Kidney epithelial cell (primary cell): ENCODE measurements around the gene TIPARP. TPM values are rescaled to one million over a fixed set of nuclear protein-coding genes. Genes with fewer than 3 reads are reported as not detected.

Source experiments
- DNase-seq: peaks from one replicate; pipeline ENCODE4 v3.0.0-alpha.2; 2010; ENCODE audit warnings: low read depth
- H3K27me3 ChIP-seq: 2 replicates; pipeline ENCODE4 v1.6.0; 2011; ENCODE audit warnings: low read length; ENCODE audit not compliant: control insufficient read depth, insufficient read depth
- H3K36me3 ChIP-seq: 2 replicates; pipeline ENCODE4 v1.5.1; 2011; ENCODE audit warnings: low read length; ENCODE audit not compliant: control insufficient read depth, insufficient read depth
- H3K4me3 ChIP-seq: 2 replicates; pipeline ENCODE4 v1.5.1; 2011; ENCODE audit warnings: low read depth, mild to moderate bottlenecking, control low read depth, low read length
- total RNA-seq: library from RNA; depleted of rRNA; stranded (reverse); fragments of >200 nt; gene quantifications from 2 replicates; pipeline ENCODE4 v1.2.3, GENCODE V29; 2015
- TF ChIP-seq, protein P1 (sequence below): IDR thresholded peaks from 2 replicates; pipeline ENCODE4 v1.5.1; 2011; ENCODE audit warnings: mild to moderate bottlenecking, moderate library complexity, low read length, control low read depth, inconsistent platforms; ENCODE audit not compliant: insufficient read depth, poor library complexity, severe bottlenecking

The TIPARP gene
- total RNA-seq, 1 donor from 2014 or later, result 26.2 TPM

DNA sequence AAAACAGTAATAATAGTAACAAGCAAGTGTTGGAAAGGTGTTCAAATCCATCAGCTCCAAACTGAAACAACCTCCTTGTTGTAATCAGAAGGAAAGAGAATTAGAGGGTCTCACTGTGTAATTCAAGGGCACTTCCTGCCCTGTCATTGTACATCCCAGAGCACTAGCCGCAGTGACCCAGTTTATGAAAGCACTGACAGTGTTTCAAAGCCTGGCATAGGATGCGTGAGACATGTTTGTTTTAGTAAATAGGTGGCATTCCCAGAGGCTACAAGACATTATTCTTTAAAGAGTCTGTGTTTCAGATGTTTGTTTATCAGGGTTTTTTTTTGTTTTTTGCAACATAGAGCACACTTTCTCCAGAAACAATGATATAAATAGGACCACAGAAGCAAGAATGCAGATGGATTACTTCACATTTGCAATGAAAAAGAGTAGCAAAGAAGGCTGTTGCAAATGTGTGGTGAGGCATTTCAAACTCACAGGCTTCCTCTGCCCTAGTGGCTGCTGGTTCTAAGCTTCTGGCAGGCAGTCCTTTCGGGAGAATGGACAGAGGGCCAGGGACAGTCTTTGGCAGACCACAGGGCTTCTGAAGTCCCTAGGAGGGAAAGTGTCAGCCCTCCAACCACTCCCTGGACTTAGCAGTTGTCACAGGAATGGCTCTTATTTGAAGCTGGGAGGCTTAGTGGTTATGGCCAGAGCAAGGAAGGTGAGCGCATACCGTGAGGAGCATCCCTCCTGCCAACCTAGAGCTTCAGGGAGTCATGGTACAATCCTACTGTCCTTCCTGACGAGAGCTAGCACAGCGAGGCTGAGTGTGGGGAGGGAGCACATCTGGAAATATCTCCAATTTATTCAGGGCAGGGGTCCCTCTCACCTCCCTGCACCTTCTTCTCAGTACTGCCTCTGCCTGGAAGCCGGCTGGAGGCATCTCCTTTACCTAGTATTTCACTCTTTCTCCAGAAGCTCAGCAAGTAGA lies 31.4 kb upstream of the TIPARP start:
- TF ChIP-seq, protein P1, sequence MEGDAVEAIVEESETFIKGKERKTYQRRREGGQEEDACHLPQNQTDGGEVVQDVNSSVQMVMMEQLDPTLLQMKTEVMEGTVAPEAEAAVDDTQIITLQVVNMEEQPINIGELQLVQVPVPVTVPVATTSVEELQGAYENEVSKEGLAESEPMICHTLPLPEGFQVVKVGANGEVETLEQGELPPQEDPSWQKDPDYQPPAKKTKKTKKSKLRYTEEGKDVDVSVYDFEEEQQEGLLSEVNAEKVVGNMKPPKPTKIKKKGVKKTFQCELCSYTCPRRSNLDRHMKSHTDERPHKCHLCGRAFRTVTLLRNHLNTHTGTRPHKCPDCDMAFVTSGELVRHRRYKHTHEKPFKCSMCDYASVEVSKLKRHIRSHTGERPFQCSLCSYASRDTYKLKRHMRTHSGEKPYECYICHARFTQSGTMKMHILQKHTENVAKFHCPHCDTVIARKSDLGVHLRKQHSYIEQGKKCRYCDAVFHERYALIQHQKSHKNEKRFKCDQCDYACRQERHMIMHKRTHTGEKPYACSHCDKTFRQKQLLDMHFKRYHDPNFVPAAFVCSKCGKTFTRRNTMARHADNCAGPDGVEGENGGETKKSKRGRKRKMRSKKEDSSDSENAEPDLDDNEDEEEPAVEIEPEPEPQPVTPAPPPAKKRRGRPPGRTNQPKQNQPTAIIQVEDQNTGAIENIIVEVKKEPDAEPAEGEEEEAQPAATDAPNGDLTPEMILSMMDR, result no peak

DNA sequence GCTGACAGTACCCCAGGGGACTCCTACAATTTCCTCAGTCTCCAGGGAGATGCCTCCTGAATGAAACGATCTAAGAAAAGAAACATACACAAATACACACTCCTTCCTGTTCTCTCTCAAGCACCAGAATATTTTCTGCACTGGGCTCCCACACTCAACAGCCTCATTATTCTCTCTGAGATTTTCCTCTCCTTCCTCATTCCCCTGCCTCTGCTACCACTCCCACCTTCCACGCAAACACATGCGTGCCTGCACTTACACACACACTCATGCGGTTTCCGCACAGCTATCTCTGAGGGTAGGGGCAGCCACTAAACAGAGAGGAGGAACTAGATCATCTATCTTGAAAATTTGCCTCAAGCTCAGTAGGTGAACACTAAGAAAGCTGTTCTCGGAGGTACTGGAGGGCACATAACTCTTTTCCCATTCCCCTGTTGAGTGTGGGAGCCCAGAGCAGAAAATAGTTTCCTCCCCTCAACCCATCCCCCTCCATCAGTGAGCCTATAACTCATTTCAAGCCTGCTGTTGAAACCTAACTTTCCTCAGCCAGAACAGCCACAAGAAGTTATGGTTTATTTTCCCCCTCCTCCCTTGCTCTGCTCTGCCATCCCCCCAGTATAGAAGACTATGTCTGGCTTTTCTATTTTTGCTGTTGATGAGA lies 30.5 kb upstream of the TIPARP start:
- no peak for DNase-seq
- no peak overlapping the region for H3K4me3 ChIP-seq
- TF ChIP-seq, protein P1, result no peak
- no peaks in the 10 kb centered on the region for H3K27me3 ChIP-seq
- H3K36me3 ChIP-seq, result no peaks in the 10 kb centered on the region

More for the DNA sequence above, 31.4 kb upstream of the TIPARP start:
- no peaks in the 10 kb centered on the region for H3K27me3 ChIP-seq
- H3K36me3 ChIP-seq, result no peaks in the 10 kb centered on the region
- H3K4me3 ChIP-seq, result no peak overlapping the region
- no peak for DNase-seq

DNA sequence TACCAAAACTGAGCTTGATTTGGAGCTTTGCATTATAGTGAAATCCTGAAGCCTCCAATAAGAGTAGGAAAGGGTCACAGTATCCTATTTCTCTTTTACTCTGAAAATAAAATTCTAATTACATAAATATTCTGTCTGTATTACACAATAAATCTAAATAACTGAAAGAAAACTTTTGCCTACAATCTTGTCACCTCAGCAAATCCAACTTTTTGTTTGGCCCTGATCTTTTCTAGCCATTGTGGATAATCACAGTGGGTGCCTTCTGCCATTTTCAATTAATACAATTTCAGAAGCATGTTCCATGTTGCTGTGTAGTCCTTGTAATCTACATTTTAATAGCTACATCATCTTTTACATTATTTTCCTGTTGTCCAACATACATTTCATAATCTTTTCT lies 29.4 kb upstream of the TIPARP start:
- no peak overlapping the region for H3K4me3 ChIP-seq
- DNase-seq, result no peak
- H3K36me3 ChIP-seq, result no peaks in the 10 kb centered on the region
- no peaks in the 10 kb centered on the region for H3K27me3 ChIP-seq
- TF ChIP-seq, protein P1, result no peak

DNA sequence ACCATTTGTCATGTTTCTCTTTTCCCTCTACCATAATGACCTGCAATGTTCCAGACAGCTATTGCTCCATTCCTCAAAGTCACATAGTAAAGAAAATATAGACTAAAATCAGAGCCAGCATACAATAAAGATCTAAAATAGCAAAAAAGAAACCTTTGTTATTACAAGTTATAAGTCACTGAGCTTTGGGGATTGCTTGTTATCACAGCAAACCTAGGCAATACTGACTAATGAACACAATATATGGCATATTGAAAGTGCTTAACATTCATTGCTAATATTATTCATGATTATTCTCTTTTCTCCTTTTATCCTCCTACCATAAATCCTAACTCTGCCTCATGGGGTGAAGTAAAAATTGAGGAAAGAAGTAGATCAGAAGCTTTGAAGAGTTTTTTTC lies 27.4 kb upstream of the TIPARP start:
- Histone ChIP-seq H3K36me3 (no peaks in the 10 kb centered on the region), H3K27me3 (no peaks in the 10 kb centered on the region), H3K4me3 (no peak overlapping the region)
- no peak for DNase-seq
- TF ChIP-seq, protein P1, result no peak

- H3K36me3 ChIP-seq, result no peaks in the 10 kb centered on the region
- no peaks in the 10 kb centered on the region for H3K27me3 ChIP-seq
- DNase-seq, result no peak
- no peak overlapping the region for H3K4me3 ChIP-seq
- TF ChIP-seq, protein P1, result no peak
These were observed 26.3 kb upstream of the TIPARP start for GRCh38 chr3:156648086-156648485.
